Measurements from ENCODE around the gene EVX1. TPM values are rescaled to one million over a fixed set of nuclear protein-coding genes. Genes with fewer than 3 reads are reported as not detected.

The EVX1 gene
- total and polyA plus RNA-seq, 7 experiments from 2014 or later: 0.11 TPM; not detected in 6

GRCh38 chr7:27209933-27210440 is 32.6 kb upstream of the EVX1 start:
- H3K4me3 ChIP-seq (ENCODE audit: low read length): no peak overlapping the region
- H3K27me3 ChIP-seq (ENCODE audit: control insufficient read depth in 2 of 2, insufficient read depth in 2 of 2, low read length in 2 of 2): peaks cover 24 to 70% of the 10 kb centered on the region in 2 donors
- intact Hi-C loops (cut with micrococcal nuclease): loop anchor here (1.0 to 5.0 kb wide), 7 partner anchors 366 to 887 kb away; no protein-coding TSS in a partner anchor
- H3K36me3 ChIP-seq (ENCODE audit: control insufficient read depth in 2 of 3, insufficient read depth in 3 of 3, low read length in 3 of 3): no peaks in the 10 kb centered on the region
- H3K9me3 ChIP-seq (ENCODE audit: control insufficient read depth in 2 of 3, low read length in 3 of 3): no peaks in the 10 kb centered on the region
- POLR2A ChIA-PET: no interaction called here
- CTCF ChIA-PET: interaction anchor here (1.0 to 2.4 kb wide), 2 partner anchors 14 to 553 kb away, joined by 5 to 9 read pairs; no protein-coding TSS in a partner anchor
- ATAC-seq (no peak), DNase-seq (no peak)
- no peak overlapping the region for H3K27ac ChIP-seq (ENCODE audit: low read depth, low read length)
- Mint-ChIP-seq H3K4me3 (peak overlapping the region in 6 of 10 donors; percentile 62 to 72 (median 67)), H3K36me3 (no peaks in the 10 kb centered on the region), H3K27ac (no peak overlapping the region), H3K9me3 (peaks cover 0 to 5% (median 0%) of the 10 kb centered on the region in 11 donors), H3K4me1 (peaks cover 0 to 32% (median 24%) of the 10 kb centered on the region in 7 donors), H3K27me3 (peaks cover 84 to 95% (median 92%) of the 10 kb centered on the region in 5 donors)
- H3K4me1 ChIP-seq (ENCODE audit: control insufficient read depth in 2 of 2, insufficient read depth in 2 of 2, low read length in 2 of 2): peaks cover 4 to 7% of the 10 kb centered on the region in 2 donors

- Histone ChIP-seq H3K27me3 (ENCODE audit: control insufficient read depth in 2 of 2, insufficient read depth in 2 of 2, low read length in 2 of 2) (peaks cover 21 to 64% of the 10 kb centered on the region in 2 donors), H3K4me3 (ENCODE audit: low read length) (no peak overlapping the region), H3K36me3 (ENCODE audit: control insufficient read depth in 2 of 3, insufficient read depth in 3 of 3, low read length in 3 of 3) (no peaks in the 10 kb centered on the region), H3K4me1 (ENCODE audit: control insufficient read depth in 2 of 2, insufficient read depth in 2 of 2, low read length in 2 of 2) (peaks cover 4 to 7% of the 10 kb centered on the region in 2 donors), H3K27ac (ENCODE audit: low read depth, low read length) (no peak overlapping the region), H3K9me3 (ENCODE audit: control insufficient read depth in 2 of 3, low read length in 3 of 3) (no peaks in the 10 kb centered on the region)
- ATAC-seq (peak; percentile 74), DNase-seq (peak in 2 of 9 donors; percentile 28 to 47)
- ChIA-PET POLR2A (no interaction called here), CTCF (interaction anchor here (0.6 to 2.4 kb wide), 3 partner anchors 12 to 553 kb away, joined by 3 to 9 read pairs (median 5); no protein-coding TSS in a partner anchor)
- Mint-ChIP-seq H3K27ac (no peak overlapping the region), H3K9me3 (peaks cover 0 to 5% (median 0%) of the 10 kb centered on the region in 11 donors), H3K27me3 (peaks cover 80 to 97% (median 93%) of the 10 kb centered on the region in 5 donors), H3K36me3 (no peaks in the 10 kb centered on the region), H3K4me3 (peak overlapping the region; percentile 35 to 79 (median 66)), H3K4me1 (peaks cover 0 to 29% (median 18%) of the 10 kb centered on the region in 7 donors)
- intact Hi-C loops (cut with micrococcal nuclease): loop anchor here (1.0 to 5.0 kb wide), 7 partner anchors 366 to 887 kb away; no protein-coding TSS in a partner anchor
These were observed 32.0 kb upstream of the EVX1 start for GRCh38 chr7:27210441-27211083.

DNA sequence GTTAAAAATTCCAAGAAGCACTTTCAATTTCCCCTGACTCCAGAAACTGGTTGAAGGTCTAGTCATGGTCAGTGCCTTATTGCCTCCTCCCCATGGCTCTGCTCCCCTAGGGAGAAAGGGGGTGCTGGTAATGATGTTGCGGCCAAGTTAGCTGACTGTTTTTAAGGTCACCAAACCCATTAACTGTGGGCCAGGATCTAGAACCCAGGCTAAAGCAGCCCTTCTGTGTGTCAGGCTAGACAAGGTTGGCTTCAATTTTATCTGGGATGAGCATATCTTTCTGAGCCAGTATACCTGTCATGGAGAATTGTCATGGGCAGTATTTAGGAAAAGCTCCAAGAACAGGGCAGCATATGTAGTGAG is 31.5 kb upstream of the EVX1 start:
- ChIA-PET POLR2A (no interaction called here), CTCF (interaction anchor here (0.5 to 2.4 kb wide), 3 partner anchors 12 to 1178 kb away, joined by 3 to 9 read pairs (median 3); no protein-coding TSS in a partner anchor)
- Histone ChIP-seq H3K4me3 (ENCODE audit: low read length) (no peak overlapping the region), H3K4me1 (ENCODE audit: control insufficient read depth in 2 of 2, insufficient read depth in 2 of 2, low read length in 2 of 2) (peaks cover 4 to 7% of the 10 kb centered on the region in 2 donors), H3K27ac (ENCODE audit: low read depth, low read length) (no peak overlapping the region), H3K36me3 (ENCODE audit: control insufficient read depth in 2 of 3, insufficient read depth in 3 of 3, low read length in 3 of 3) (no peaks in the 10 kb centered on the region), H3K9me3 (ENCODE audit: control insufficient read depth in 2 of 3, low read length in 3 of 3) (no peaks in the 10 kb centered on the region), H3K27me3 (ENCODE audit: control insufficient read depth in 2 of 2, insufficient read depth in 2 of 2, low read length in 2 of 2) (peaks cover 16 to 59% of the 10 kb centered on the region in 2 donors)
- H3K36me3 Mint-ChIP-seq: no peaks in the 10 kb centered on the region
- no peak for ATAC-seq
- H3K9me3 Mint-ChIP-seq: peaks cover 0 to 3% (median 0%) of the 10 kb centered on the region in 11 donors
- peaks cover 80 to 96% (median 93%) of the 10 kb centered on the region in 5 donors for H3K27me3 Mint-ChIP-seq
- H3K27ac Mint-ChIP-seq: no peak overlapping the region
- DNase-seq: no peak
- H3K4me3 Mint-ChIP-seq: peak overlapping the region in 1 of 10 donors; percentile 67
- intact Hi-C loops (cut with micrococcal nuclease): loop anchor here (5.0 kb wide), 4 partner anchors 561 to 886 kb away; no protein-coding TSS in a partner anchor
- H3K4me1 Mint-ChIP-seq: peaks cover 0 to 24% (median 13%) of the 10 kb centered on the region in 7 donors

DNA sequence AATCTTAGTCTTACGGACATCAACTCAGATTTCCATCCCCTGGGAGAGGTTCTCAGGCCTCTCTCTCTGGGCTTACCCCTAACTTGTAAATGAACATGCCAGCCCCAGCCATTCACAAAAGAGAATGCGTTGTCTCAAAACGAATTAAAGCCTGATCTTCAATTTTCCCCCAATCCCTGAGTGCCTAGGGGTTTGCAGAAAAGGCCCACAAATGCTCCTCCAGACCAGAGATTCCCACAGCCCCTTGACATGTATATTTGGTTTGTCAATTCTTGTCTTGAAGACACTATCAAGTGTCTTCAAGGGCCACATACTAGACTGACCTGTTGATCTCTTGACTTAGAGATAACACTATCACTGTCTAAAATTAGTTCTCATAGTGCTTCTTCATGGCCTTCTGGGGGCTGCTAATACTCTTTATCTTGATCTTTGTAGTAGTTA is 30.8 kb upstream of the EVX1 start:
- peaks cover 0 to 1% (median 0%) of the 10 kb centered on the region in 11 donors for H3K9me3 Mint-ChIP-seq

DNA sequence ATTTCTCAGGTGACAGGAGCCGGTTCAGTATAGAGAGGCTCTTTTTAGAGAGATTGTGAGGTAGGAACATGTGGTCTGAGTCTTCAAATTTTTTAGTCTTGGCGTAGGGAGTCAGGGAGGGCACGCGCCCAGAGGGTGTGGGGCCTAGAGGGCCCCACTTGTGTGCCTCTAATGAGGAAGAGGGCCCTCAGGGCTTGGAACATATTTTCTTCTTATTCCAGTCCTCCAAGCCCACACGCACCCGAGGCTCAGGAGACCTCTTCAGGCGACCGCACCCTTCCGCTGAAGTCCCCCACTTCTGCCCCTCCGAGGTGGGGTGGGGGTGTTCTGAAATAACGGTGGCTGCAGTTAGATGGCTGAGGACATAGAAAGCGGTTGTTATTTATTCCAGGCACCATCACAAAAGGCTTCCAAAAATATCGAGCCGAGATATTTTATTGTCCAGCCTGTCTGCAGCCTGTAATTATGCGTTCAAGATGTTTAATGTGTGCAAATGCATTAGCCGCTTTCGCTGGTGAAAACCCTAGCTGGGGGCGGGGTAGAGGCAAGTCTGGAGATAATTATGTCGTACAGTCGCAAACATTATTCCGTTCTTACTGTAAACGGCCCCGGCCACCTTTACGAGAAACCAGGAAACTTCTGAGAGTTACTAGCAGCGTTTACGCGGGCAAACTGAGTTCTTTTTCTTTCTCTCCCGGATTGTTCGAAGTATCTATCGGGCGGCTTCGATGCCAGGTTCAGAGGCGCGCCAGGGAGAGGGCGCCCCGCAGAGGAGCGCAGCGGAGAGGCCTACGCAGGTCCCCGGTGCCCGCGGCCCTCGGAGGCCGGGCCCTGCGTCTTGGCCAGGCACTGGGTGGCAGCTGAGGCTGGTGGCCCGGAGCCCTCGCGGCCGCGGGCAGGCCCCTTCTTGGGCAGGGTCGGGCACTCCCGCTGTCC is 29.8 kb upstream of the EVX1 start:
- Histone ChIP-seq H3K4me1 (ENCODE audit: control insufficient read depth in 2 of 2, insufficient read depth in 2 of 2, low read length in 2 of 2) (peaks cover 4 to 7% of the 10 kb centered on the region in 2 donors), H3K27ac (ENCODE audit: low read depth, low read length) (no peak overlapping the region), H3K4me3 (ENCODE audit: low read length) (no peak overlapping the region), H3K9me3 (ENCODE audit: control insufficient read depth in 2 of 3, low read length in 3 of 3) (no peaks in the 10 kb centered on the region), H3K27me3 (ENCODE audit: control insufficient read depth in 2 of 2, insufficient read depth in 2 of 2, low read length in 2 of 2) (peaks cover 16 to 49% of the 10 kb centered on the region in 2 donors), H3K36me3 (ENCODE audit: control insufficient read depth in 2 of 3, insufficient read depth in 3 of 3, low read length in 3 of 3) (no peaks in the 10 kb centered on the region)
- peaks cover 77 to 94% (median 88%) of the 10 kb centered on the region in 5 donors for H3K27me3 Mint-ChIP-seq
- H3K4me3 Mint-ChIP-seq: peak overlapping the region in 6 of 10 donors; percentile 3 to 46 (median 15)
- intact Hi-C loops (cut with micrococcal nuclease): loop anchor here (5.0 kb wide), 4 partner anchors 560 to 885 kb away; no protein-coding TSS in a partner anchor
- H3K36me3 Mint-ChIP-seq: no peaks in the 10 kb centered on the region
- H3K27ac Mint-ChIP-seq: no peak overlapping the region
- peaks cover 0 to 19% (median 13%) of the 10 kb centered on the region in 7 donors for H3K4me1 Mint-ChIP-seq
- ATAC-seq (no peak), DNase-seq (no peak)
- peaks cover 0 to 1% (median 0%) of the 10 kb centered on the region in 11 donors for H3K9me3 Mint-ChIP-seq
- POLR2A ChIA-PET: no interaction called here
- CTCF ChIA-PET: no interaction called here

More for the DNA sequence above, 30.8 kb upstream of the EVX1 start:
- Mint-ChIP-seq H3K27me3 (peaks cover 77 to 95% (median 89%) of the 10 kb centered on the region in 5 donors), H3K4me3 (no peak overlapping the region), H3K27ac (no peak overlapping the region), H3K36me3 (no peaks in the 10 kb centered on the region), H3K4me1 (peaks cover 0 to 19% (median 13%) of the 10 kb centered on the region in 7 donors)
- no peak overlapping the region for H3K27ac ChIP-seq (ENCODE audit: low read depth, low read length)
- DNase-seq (no peak), ATAC-seq (no peak)
- H3K36me3 ChIP-seq (ENCODE audit: control insufficient read depth in 2 of 3, insufficient read depth in 3 of 3, low read length in 3 of 3): no peaks in the 10 kb centered on the region
- H3K4me3 ChIP-seq (ENCODE audit: low read length): no peak overlapping the region
- peaks cover 16 to 54% of the 10 kb centered on the region in 2 donors for H3K27me3 ChIP-seq (ENCODE audit: control insufficient read depth in 2 of 2, insufficient read depth in 2 of 2, low read length in 2 of 2)
- peaks cover 4 to 7% of the 10 kb centered on the region in 2 donors for H3K4me1 ChIP-seq (ENCODE audit: control insufficient read depth in 2 of 2, insufficient read depth in 2 of 2, low read length in 2 of 2)
- POLR2A ChIA-PET: no interaction called here
- intact Hi-C loops (cut with micrococcal nuclease): loop anchor here (5.0 kb wide), 4 partner anchors 561 to 886 kb away; no protein-coding TSS in a partner anchor
- CTCF ChIA-PET: no interaction called here
- no peaks in the 10 kb centered on the region for H3K9me3 ChIP-seq (ENCODE audit: control insufficient read depth in 2 of 3, low read length in 3 of 3)
